NCI-H748 (cell line): ENCODE results near the gene NGEF.
"Not testable (repeated sequence)": the region's sequence is repeated elsewhere in the genome, so short reads cannot be mapped to it uniquely, and the experiment has no call there.

Experiments used
- DNase-seq: peaks from one replicate; lab custom pipeline; 2025; ENCODE audit not compliant: unreplicated experiment; lab: John Stamatoyannopoulos, UW

The NGEF gene

GRCh38 chr2:232937278-232937906 lies 75.7 kb downstream of the NGEF start:
- no peak for DNase-seq

GRCh38 chr2:232931636-232932035 lies 81.4 kb downstream of the NGEF start:
- DNase-seq: no peak

DNA sequence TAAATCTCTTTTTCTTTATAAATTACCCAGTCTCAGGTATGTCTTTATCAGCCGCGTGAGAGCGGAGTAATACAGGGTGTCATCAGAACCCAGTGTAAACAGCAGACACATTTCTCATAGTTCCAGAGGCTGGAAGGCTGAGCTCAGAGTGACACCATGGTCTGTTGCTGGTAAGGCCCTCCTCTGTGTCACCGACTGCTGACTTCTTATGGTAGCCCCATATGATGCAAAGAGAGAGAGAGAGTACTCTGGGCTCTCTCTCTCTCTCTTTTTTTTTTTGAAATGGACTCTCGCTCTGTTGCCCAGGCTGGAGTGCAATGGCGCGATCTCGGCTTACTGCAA lies 83.0 kb downstream of the NGEF start:
- no peak for DNase-seq

GRCh38 chr2:232929303-232930058 lies 83.6 kb downstream of the NGEF start:
- peak; percentile 50 for DNase-seq

DNA sequence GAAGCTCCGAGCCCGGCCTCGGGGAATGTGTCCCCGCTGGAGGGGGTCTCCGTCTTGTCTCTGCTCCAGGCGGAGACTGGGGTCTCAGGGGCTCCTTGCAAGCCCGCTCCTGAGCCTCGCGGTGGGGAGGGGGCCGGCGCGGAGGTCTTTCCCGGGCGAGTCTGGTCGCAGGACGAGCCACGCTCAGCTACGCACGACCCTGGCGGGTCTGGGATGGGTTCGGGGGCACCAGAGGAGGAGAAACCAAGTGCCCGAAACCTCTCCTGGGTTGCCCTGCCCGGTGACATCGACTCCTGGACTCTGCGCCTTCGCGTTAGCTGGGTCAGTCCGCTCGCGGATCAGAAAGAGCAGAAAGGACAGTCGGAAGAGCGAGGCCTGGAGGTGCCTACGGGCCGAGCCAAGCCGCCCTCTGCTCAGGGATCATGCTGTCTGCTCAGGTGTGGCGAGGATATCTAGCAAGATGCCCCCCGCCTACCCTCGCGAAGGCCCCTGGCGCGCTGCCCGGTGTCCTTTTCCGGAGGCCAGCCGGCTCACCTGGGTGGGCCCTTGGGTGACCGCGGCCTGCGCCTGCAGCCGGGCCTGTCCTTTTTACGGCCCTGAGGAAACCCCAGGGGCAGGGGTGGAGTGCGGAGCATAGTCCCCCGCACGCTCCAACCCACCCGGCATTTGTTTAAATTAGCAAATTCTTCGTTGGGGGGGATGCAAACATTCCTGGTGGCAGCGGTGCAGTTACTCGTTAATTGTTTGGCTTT lies 84.3 kb downstream of the NGEF start:
- DNase-seq: peak; percentile 50

DNA sequence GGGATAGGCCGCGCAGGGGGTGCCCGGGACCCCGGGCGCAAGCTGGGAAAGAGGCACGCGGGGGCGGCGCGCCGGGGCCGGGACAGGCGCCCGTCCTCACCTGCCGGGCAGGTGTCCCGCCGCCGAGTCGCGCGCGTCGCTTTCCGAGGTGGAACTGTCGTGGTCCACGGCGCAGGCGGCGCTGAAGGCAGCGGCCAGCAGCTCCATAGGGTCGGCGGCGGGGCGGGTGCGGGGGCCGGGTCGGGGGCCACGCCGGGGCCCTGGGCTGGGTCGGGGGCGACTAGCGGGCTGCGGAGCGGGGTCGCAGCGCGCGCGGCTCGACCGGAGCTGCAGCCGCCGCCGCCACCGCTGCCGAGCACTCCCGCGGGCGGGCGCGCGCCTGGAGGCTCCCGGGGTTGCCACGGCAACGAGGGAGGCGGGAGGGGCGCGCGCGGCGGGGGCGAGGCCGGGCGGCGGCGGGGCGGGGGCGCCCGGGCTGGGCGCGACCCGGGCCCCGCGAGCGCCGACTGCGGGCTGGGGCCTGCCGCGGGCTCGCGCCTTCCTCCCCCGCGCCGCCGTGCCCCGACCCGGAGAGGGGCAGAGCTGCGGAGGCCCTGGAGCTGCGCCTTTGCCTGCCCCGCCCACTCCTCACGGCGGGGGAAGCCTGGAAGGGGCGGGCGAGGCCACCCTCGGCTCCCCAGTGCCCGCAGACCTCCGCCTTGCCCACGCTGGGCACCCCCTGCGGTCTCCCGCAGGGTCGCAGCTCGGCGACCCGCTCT lies 85.1 kb downstream of the NGEF start:
- peak; percentile 75 for DNase-seq

DNA sequence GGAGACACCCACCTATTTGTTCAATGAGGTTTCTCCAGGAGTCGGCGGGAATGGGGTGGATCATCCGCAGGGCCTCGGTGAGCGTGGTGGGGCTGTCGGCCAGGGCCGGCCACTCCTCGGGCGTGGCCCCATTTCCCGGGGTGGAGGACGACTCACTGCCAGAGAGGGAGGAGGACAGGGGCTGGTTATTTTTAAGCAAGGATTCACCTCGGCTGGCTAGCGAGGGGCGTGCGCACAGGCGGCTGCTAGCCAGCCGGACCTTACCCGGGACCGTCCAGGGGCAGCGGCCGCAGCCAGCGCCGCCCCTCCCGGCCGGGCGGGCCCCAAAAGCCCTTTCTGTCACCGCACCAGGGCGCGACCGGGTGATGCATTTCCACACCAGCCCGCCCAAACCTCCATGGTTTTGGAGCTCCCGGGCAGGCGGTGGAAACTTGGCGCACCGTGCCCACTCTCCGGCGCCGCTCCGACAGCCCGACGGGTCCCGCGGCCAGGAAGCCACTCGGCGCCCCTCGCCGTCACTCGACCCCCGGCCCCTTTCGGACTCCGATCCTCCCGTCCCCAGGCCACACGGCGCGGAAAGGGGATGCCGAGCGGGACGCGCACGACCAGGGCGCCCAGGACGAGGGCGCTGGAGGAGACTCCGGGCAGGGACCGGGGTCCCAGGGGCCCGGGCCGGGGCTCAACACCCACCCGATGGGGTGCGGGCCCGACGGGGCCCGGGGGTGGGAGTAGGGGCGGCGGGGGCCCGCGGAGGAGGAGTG lies 85.8 kb downstream of the NGEF start:
- DNase-seq: peak; percentile 51

- DNase-seq: peak; percentile 75
Measured at GRCh38 chr2:232926431-232926939, 86.6 kb downstream of the NGEF start.

DNA sequence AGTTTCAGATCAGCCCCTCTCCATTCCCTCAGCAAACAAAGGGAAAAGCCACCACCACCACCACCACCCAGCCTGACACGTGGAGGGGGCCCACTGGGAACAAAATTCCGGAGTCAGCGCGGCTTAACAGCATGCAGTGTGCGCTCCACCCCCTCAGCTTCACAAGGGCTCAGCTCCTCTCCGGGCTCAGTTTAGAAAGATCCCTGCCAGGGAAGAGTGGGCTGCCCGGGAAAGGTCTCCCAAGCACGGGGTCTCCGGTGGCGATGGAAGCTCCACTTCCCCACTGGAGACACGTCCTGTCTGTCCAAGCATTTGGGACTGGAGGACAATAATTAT lies 87.3 kb downstream of the NGEF start:
- no peak for DNase-seq

- DNase-seq: peak; percentile 18
Measured at GRCh38 chr2:232925153-232925820, 87.8 kb downstream of the NGEF start.

DNA sequence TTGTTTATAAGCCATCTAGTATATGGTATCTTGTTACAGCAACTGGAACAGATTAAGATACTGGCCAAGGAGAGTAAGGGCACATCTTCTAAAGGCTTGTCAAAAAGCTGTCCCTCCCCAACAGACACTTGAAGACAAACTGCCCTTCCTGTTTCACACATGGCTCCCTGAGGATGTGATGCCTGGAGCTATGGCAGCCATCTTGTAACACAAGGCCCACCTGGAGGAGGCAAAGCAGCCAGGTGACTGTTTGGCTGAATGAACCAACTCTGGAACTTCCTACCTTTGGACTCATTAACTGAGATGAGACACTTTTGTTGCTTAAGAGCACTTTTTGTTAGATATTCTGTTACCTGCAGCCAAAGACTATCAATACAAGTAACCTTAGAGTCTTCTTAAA lies 88.6 kb downstream of the NGEF start:
- DNase-seq: no peak

- no peak for DNase-seq
Measured at GRCh38 chr2:232920760-232921159, 92.3 kb downstream of the NGEF start.

- DNase-seq: no peak
Measured at GRCh38 chr2:232920055-232920454, 93.0 kb downstream of the NGEF start.

DNA sequence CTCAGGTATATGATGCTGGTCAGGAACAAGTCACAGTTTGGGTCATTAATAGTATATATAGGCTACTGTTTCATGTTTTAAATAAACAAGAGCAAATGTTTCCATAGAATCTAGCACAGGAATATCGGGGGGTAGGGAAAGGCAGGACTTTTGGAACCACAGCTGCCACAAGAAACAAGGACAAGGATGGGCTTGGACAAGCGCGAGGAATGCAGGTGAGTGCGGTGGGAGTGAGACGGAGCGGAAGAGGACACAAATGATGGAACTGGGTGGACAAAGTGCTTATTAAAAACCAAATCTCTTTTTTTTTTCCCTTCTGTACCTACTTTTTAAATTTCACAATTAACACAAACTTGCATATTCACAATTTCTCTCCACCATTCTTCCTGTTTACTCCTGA lies 93.9 kb downstream of the NGEF start:
- no peak for DNase-seq

- DNase-seq: no peak
Measured at GRCh38 chr2:232913903-232914302, 99.2 kb downstream of the NGEF start.

DNA sequence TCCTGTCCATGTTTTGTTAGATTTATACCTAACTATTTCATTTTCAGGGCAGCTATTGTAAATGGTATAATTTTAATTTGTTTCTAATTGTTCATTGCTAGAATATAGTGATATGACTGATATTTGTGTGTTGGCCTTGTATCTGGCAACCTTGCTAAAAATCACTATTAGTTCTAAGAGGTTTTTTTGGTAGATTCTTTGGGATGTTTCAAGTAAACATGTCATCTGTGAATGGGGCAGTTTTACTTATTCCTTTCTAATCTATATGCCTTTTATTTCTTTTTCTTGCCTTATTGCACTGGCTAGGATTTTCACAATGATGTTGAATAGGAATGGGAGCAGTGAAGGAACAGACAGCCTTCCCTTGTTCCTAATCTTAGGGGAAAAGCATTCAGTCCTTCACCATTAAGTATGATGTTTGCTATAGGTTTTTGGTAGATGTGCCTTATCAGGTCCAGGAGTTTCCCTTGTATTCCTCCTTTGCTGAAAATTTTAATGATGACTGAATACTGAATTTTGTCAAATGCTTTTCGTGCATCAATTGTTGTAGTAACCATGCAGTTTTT lies 101.3 kb downstream of the NGEF start:
- DNase-seq: no peak

DNA sequence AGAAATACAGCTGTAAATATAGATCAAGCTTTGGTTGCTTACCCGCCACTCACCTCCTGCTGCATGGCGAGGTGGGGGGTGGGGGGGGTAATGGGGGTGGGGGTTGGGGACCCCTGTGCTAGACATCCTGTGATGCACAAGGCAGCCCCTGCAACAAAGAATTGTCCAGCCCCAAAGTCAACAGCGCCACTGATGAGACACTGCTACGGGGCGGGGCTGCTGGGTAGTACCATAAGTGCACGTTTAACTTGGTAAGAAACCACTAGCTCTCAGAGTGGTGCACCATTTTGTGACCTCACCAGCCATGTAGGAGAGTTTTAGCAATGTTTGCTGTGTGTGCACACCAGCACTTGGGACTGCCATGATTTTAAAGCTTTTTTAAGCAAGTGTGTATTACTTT lies 102.7 kb downstream of the NGEF start:
- DNase-seq: no peak

DNA sequence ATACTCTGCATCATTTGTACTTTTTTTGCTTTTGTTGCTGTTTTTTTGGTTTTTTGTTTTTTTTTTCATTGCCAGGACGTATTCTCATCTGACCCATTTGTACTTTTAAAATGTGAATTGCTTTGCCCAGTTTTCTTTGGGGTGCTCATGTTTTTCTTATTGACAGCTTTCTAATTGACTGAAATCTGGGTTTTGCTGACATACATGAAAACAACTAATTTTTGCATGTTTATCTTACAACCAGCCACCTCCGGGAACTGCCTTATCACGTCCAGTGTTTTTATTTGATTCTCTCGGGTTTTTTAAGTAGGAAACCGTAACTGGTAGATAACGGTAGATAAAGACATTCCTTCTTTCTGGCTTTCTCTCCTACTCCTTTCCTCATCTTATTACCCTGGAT lies 104.4 kb downstream of the NGEF start:
- DNase-seq: no peak

DNA sequence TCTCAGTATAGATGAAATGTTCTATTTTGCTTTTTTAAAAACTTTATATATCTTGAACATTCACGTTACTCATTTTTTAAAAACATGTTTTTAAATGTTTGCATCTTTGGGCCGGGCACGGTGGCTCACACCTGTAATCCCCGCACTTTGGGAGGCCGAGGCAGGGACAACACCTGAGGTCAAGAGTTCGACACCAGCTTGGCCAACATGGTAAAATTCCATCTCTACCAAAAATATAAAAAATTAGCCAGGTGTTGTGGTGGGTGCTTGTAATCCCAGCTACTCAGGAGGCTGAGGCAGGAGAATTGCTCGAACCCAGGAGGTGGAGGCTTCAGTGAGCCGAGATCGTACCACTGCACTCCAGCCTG lies 105.4 kb downstream of the NGEF start:
- not testable (repeated sequence) for DNase-seq
